ENCODE results near the gene MMP3.

Gene MMP3

DNA sequence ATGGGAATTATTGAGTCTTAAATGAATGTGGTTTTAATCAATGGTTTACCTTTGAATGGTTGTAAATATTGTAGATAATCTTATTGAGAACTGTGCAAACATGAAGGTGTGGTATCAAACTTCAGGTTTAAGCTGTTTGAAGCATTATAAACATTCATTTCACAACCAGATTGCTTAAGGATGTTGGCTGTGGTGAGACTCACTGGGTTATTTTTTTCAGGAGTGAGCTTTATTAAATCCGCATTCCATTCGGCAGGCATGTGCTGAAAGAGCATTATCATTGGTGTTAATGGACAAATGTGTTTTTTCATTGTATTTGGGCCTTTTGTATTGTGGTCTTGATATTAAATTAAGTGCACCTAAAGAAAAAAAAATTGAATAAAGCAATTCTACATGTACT lies 9.7 kb downstream of the MMP3 start:
- TF ChIP-seq FOXM1 (IDR thresholded peaks at IDR 0.05; ENCODE audit: borderline replicate concordance, low read depth): no peak
- TF ChIP-seq CREB1 (IDR thresholded peaks at IDR 0.05; ENCODE audit: low read depth): no peak
- TF ChIP-seq EP300 (IDR thresholded peaks at IDR 0.05; ENCODE audit: borderline replicate concordance): no peak
- no peak for TF ChIP-seq YY1 (IDR thresholded peaks at IDR 0.05; ENCODE audit: low read depth)
- TF ChIP-seq ZBTB7A (IDR thresholded peaks at IDR 0.05; ENCODE audit: low read depth): no peak
- TF ChIP-seq, protein P1, sequence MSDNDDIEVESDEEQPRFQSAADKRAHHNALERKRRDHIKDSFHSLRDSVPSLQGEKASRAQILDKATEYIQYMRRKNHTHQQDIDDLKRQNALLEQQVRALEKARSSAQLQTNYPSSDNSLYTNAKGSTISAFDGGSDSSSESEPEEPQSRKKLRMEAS (IDR thresholded peaks at IDR 0.05): no peak

DNA sequence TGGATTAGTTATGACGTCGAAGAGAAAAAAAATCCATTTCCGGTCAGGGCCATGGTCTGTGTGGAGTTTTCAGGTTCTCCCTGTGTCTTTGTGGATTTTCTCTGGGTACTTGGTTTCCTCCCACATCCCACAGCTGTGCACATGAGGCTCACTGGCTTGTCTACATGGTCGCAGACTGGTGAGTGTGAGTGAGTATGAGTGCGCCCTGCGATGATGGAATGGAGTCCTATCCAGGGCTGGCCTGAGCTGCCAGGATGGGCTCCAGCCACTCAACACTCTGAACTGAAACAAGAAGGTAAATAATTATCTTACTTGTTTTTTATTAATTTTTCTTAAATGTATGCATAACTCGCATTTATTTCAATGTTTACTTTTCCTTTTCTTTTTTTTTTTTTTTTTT lies 10.8 kb downstream of the MMP3 start:
- TF ChIP-seq YY1 (IDR thresholded peaks at IDR 0.05; ENCODE audit: low read depth): no peak
- no peak for TF ChIP-seq ZBTB7A (IDR thresholded peaks at IDR 0.05; ENCODE audit: low read depth)
- no peak for TF ChIP-seq TAF1 (IDR thresholded peaks at IDR 0.05; ENCODE audit: low read depth)
- no peak for TF ChIP-seq CEBPB (IDR thresholded peaks at IDR 0.05)
- TF ChIP-seq EP300 (IDR thresholded peaks at IDR 0.05; ENCODE audit: borderline replicate concordance): no peak
- TF ChIP-seq NFIC (IDR thresholded peaks at IDR 0.05): no peak
- no peak for TF ChIP-seq EGR1 (IDR thresholded peaks at IDR 0.05)
- TF ChIP-seq TCF12 (IDR thresholded peaks at IDR 0.05; ENCODE audit: low read depth): no peak

DNA sequence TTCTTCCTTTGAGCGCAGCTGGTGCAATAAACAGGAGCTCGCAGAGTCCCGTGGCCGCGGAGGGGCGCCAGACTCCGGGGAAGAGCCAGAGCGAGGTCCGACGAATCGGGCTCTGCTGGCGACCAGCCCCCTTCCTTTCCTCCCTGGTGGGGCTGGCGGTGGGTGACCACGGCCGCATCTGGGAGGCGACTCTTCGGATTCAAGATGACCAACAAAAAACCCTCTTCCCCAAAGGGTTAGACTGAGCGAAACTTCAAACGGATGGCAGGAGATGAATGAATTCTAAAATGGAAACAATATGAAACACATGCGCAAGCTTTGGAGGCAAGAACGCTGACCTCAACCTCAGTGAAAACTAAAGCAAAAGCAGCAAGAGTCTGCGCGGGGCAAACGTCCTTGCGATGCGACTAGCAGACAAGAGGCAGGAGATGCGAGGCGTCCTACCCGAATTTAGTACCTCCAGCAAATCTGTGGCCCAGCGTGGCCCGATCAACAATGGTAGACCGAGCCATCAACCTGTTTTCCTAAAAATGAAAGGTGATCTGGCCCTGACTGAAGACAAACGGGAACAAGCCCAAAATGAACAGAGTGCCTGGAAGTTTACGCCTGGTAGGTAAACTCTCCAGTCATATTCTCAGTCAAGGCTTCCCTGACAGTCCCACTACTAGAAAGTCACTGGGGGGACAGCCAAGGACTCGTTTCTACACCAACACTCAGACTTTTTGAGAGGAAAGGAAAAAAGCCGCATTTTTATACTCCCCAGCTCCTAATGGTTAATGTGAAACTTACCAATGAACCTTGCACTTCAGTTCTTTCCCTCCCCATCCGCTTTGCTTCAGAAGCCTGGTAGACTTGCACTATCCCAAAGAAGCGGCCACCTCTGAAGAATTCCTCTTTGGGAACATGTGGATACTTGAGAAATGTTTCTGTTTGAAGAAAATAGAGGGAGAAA lies 11.6 kb downstream of the MMP3 start:
- TF ChIP-seq EGR1 (IDR thresholded peaks at IDR 0.05) (no peak), FOXM1 (IDR thresholded peaks at IDR 0.05; ENCODE audit: borderline replicate concordance, low read depth) (no peak), CREB1 (IDR thresholded peaks at IDR 0.05; ENCODE audit: low read depth) (no peak), RAD21 (IDR thresholded peaks at IDR 0.05; ENCODE audit: low read depth) (no peak), ZBTB7A (IDR thresholded peaks at IDR 0.05; ENCODE audit: low read depth) (no peak), EP300 (IDR thresholded peaks at IDR 0.05; ENCODE audit: borderline replicate concordance) (no peak), TEAD4 (IDR thresholded peaks at IDR 0.05) (no peak), CEBPB (IDR thresholded peaks at IDR 0.05) (no peak), NFIC (IDR thresholded peaks at IDR 0.05) (no peak)
- TF ChIP-seq, protein P1 (IDR thresholded peaks at IDR 0.05): no peak

DNA sequence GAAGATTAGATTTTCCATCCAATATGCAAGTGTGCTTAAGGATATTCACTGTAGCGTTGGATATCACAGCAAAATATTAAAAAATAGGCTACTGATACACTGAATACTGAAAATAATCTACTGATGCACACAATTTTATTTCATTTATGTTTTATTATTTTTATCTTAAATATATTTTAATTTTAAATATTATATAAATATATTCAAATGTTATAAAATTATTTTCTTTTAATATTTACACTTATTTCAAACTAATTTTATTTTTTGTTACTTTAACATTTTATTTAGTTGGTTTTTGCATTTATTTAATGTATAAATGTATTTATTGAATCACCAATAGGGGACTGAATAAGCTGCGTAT lies 12.3 kb downstream of the MMP3 start:
- TF ChIP-seq TAF1 (IDR thresholded peaks at IDR 0.05; ENCODE audit: low read depth): no peak
- TF ChIP-seq CEBPB (IDR thresholded peaks at IDR 0.05): no peak
- TF ChIP-seq RAD21 (IDR thresholded peaks at IDR 0.05; ENCODE audit: low read depth): no peak
- TF ChIP-seq FOXM1 (IDR thresholded peaks at IDR 0.05; ENCODE audit: borderline replicate concordance, low read depth): no peak
- TF ChIP-seq EGR1 (IDR thresholded peaks at IDR 0.05): no peak
- TF ChIP-seq EP300 (IDR thresholded peaks at IDR 0.05; ENCODE audit: borderline replicate concordance): no peak
- TF ChIP-seq YY1 (IDR thresholded peaks at IDR 0.05; ENCODE audit: low read depth): no peak
- no peak for TF ChIP-seq CREB1 (IDR thresholded peaks at IDR 0.05; ENCODE audit: low read depth)
- TF ChIP-seq, protein P2, sequence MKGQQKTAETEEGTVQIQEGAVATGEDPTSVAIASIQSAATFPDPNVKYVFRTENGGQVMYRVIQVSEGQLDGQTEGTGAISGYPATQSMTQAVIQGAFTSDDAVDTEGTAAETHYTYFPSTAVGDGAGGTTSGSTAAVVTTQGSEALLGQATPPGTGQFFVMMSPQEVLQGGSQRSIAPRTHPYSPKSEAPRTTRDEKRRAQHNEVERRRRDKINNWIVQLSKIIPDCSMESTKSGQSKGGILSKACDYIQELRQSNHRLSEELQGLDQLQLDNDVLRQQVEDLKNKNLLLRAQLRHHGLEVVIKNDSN (IDR thresholded peaks at IDR 0.05): no peak

DNA sequence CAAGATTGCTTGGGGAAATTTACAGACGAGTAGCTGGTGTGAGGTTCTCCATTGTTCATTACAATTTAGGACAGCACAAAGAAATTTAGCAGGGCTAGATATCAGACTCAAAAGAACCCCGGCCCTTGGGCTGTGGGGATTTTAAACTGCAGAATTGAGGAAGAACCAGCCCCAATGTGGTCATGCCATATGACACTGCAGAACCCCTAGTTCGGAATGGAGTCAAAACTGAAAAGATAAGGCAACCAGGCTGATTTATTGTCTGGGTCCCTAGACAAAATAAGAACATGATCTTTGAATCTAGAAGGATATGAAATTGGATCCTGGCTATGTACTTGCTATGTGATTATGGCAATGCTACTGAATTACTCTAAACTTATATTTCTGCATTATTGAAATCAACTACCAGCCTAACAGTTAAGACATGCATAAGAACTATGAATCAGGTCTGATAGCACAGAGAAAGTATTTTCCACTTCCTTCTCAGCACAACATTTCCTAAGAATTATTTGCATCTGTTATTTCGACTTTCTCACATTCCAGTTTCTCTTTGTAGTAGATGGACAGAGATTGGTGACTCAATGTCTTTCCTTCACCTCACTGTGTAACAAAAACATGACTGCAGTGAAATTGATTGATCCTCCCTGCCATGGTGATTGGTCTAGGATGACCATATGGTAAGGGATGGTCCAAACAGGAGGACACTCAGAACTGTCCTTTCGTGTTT lies 13.2 kb downstream of the MMP3 start:
- TF ChIP-seq CREB1 (IDR thresholded peaks at IDR 0.05; ENCODE audit: low read depth) (no peak), NFIC (IDR thresholded peaks at IDR 0.05) (no peak), RAD21 (IDR thresholded peaks at IDR 0.05; ENCODE audit: low read depth) (no peak), TAF1 (IDR thresholded peaks at IDR 0.05; ENCODE audit: low read depth) (no peak)
- TF ChIP-seq, protein P2 (IDR thresholded peaks at IDR 0.05): no peak

DNA sequence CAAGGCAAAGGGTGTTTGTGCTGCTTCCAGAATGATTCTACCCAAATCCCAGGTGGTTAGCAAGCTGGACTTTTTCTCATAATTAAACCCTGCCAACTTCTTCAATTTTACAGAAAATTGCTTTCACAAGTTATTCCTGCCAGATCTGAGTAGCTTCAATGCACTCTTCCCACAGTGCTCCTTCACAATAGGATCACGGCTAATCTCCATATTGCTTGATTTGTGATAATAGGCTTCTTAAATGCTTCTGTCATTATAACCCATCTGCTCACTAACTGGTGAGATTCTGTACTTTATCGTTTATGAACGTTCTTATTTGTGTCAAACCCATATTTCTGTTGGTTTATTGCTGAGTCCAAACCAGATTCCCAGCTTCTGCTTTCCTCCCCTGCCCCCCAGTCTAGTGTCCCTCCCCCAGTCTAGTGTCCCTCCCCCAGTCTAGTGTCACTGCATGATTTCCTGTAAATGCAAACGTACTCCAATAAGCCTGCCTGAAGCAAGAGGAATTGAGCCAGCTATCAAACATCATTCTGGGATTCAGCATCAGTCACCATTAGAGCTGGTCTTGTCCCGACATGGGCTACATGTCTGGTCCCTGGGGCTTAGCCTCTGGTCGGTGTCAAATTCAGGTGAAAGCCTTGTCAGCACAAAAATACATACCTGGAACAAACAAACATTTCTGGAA lies 14.0 kb downstream of the MMP3 start:
- TF ChIP-seq FOXM1 (IDR thresholded peaks at IDR 0.05; ENCODE audit: borderline replicate concordance, low read depth) (no peak), NFIC (IDR thresholded peaks at IDR 0.05) (no peak), EGR1 (IDR thresholded peaks at IDR 0.05) (no peak), CREB1 (IDR thresholded peaks at IDR 0.05; ENCODE audit: low read depth) (no peak), TAF1 (IDR thresholded peaks at IDR 0.05; ENCODE audit: low read depth) (no peak), YY1 (IDR thresholded peaks at IDR 0.05; ENCODE audit: low read depth) (no peak), EP300 (IDR thresholded peaks at IDR 0.05; ENCODE audit: borderline replicate concordance) (no peak), TCF12 (IDR thresholded peaks at IDR 0.05; ENCODE audit: low read depth) (no peak), CEBPB (IDR thresholded peaks at IDR 0.05) (no peak), ZBTB7A (IDR thresholded peaks at IDR 0.05; ENCODE audit: low read depth) (no peak)
- TF ChIP-seq, protein P2 (IDR thresholded peaks at IDR 0.05): no peak

DNA sequence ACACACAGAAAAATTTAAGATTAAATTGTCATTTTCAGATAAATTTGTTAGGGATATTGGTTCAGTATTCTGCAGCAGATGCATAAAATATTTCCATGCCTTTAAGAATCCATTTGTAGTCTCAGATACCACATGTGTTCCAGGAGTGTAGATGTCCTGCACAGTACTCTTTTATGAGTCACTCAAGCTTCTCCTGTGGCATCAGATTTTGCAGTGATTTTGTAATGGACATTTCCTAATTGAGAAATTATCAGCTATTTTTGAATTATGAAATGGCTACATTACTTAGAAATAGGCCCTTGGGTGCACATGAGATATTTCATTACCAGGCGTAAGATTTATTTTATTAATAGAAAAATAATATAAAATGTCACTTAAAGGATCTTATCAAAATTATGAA lies 18.9 kb downstream of the MMP3 start:
- TF ChIP-seq, protein P2 (IDR thresholded peaks at IDR 0.05): no peak
- TF ChIP-seq, protein P1 (IDR thresholded peaks at IDR 0.05): no peak
- no peak for TF ChIP-seq EP300 (IDR thresholded peaks at IDR 0.05; ENCODE audit: borderline replicate concordance)
- no peak for TF ChIP-seq CEBPB (IDR thresholded peaks at IDR 0.05)
- no peak for TF ChIP-seq TAF1 (IDR thresholded peaks at IDR 0.05; ENCODE audit: low read depth)
- TF ChIP-seq RAD21 (IDR thresholded peaks at IDR 0.05; ENCODE audit: low read depth): no peak
- TF ChIP-seq CREB1 (IDR thresholded peaks at IDR 0.05; ENCODE audit: low read depth): no peak
- no peak for TF ChIP-seq TEAD4 (IDR thresholded peaks at IDR 0.05)
- TF ChIP-seq FOXM1 (IDR thresholded peaks at IDR 0.05; ENCODE audit: borderline replicate concordance, low read depth): no peak
- TF ChIP-seq, protein P3, sequence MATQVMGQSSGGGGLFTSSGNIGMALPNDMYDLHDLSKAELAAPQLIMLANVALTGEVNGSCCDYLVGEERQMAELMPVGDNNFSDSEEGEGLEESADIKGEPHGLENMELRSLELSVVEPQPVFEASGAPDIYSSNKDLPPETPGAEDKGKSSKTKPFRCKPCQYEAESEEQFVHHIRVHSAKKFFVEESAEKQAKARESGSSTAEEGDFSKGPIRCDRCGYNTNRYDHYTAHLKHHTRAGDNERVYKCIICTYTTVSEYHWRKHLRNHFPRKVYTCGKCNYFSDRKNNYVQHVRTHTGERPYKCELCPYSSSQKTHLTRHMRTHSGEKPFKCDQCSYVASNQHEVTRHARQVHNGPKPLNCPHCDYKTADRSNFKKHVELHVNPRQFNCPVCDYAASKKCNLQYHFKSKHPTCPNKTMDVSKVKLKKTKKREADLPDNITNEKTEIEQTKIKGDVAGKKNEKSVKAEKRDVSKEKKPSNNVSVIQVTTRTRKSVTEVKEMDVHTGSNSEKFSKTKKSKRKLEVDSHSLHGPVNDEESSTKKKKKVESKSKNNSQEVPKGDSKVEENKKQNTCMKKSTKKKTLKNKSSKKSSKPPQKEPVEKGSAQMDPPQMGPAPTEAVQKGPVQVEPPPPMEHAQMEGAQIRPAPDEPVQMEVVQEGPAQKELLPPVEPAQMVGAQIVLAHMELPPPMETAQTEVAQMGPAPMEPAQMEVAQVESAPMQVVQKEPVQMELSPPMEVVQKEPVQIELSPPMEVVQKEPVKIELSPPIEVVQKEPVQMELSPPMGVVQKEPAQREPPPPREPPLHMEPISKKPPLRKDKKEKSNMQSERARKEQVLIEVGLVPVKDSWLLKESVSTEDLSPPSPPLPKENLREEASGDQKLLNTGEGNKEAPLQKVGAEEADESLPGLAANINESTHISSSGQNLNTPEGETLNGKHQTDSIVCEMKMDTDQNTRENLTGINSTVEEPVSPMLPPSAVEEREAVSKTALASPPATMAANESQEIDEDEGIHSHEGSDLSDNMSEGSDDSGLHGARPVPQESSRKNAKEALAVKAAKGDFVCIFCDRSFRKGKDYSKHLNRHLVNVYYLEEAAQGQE (IDR thresholded peaks at IDR 0.05; ENCODE audit: low read depth): no peak
- TF ChIP-seq ZBTB7A (IDR thresholded peaks at IDR 0.05; ENCODE audit: low read depth): no peak
- no peak for TF ChIP-seq YY1 (IDR thresholded peaks at IDR 0.05; ENCODE audit: low read depth)
